H9 (cell line): ENCODE results near the gene DOK6. TPM values are rescaled to one million over a fixed set of nuclear protein-coding genes. Genes with fewer than 3 reads are reported as not detected.

Experiments used
- DNase-seq: peaks from one replicate; pipeline ENCODE4 v3.0.0-alpha.2; 2017
- H2AFZ ChIP-seq: one replicate; pipeline ENCODE4 v1.6.1; 2013; ENCODE audit warnings: mild to moderate bottlenecking, low read length, control low read depth, moderate library complexity
- H2AK5ac ChIP-seq: 2 replicates; pipeline ENCODE4 v1.6.1; 2013; ENCODE audit warnings: low read length, control low read depth, mixed read lengths; ENCODE audit not compliant: insufficient read length
- H2BK120ac ChIP-seq: one replicate; pipeline ENCODE4 v1.6.1; 2013; ENCODE audit warnings: low read depth, mild to moderate bottlenecking, low read length, control low read depth, inconsistent platforms; ENCODE audit not compliant: poor library complexity, severe bottlenecking
- H2BK12ac ChIP-seq: 2 replicates; pipeline ENCODE4 v1.6.1; 2013; ENCODE audit warnings: low read length, control low read depth, mixed read lengths, low read depth; ENCODE audit not compliant: insufficient read length
- H2BK15ac ChIP-seq: 2 replicates; pipeline ENCODE4 v1.6.1; 2013; ENCODE audit warnings: low read depth, low read length, control low read depth
- H2BK20ac ChIP-seq: one replicate; pipeline ENCODE4 v1.6.1; 2013; ENCODE audit warnings: low read depth, mild to moderate bottlenecking, low read length, control low read depth, inconsistent platforms; ENCODE audit not compliant: poor library complexity, severe bottlenecking
- H2BK5ac ChIP-seq: 2 replicates; pipeline ENCODE4 v1.6.1; 2013; ENCODE audit warnings: low read length, control low read depth, mixed read lengths; ENCODE audit not compliant: insufficient read length
- H3K14ac ChIP-seq: 2 replicates; pipeline ENCODE4 v1.6.1; 2013; ENCODE audit warnings: low read length, control low read depth; ENCODE audit not compliant: insufficient read depth
- H3K18ac ChIP-seq: 2 replicates; pipeline ENCODE4 v1.6.1; 2013; ENCODE audit warnings: low read depth, mild to moderate bottlenecking, mixed read lengths, low read length, control low read depth; ENCODE audit not compliant: insufficient read length
- H3K23ac ChIP-seq: 2 replicates; pipeline ENCODE4 v1.6.1; 2013; ENCODE audit warnings: low read length, control low read depth, mixed read lengths, low read depth; ENCODE audit not compliant: insufficient read length
- H3K23me2 ChIP-seq: 2 replicates; pipeline ENCODE4 v1.6.1; 2013; ENCODE audit warnings: low read depth, mild to moderate bottlenecking, mixed read lengths, low read length, control low read depth; ENCODE audit not compliant: insufficient read length, poor library complexity, severe bottlenecking
- H3K27ac ChIP-seq: 2 replicates; pipeline ENCODE4 v1.5.1; 2013; ENCODE audit warnings: low read length, control low read depth, mixed read lengths, low read depth; ENCODE audit not compliant: insufficient read length
- H3K27me3 ChIP-seq: 2 replicates; pipeline ENCODE4 v1.6.1; 2013; ENCODE audit warnings: low read length, control low read depth, inconsistent platforms; ENCODE audit not compliant: insufficient read depth
- H3K4ac ChIP-seq: 2 replicates; pipeline ENCODE4 v1.6.1; 2013; ENCODE audit warnings: low read depth, mild to moderate bottlenecking, control low read depth, inconsistent platforms, low read length, moderate library complexity
- H3K4me1 ChIP-seq: 2 replicates; pipeline ENCODE4 v1.6.1; 2013; ENCODE audit warnings: low read length, control low read depth, inconsistent platforms; ENCODE audit not compliant: insufficient read depth
- H3K4me2 ChIP-seq: 2 replicates; pipeline ENCODE4 v1.6.1; 2013; ENCODE audit warnings: low read length, control low read depth, mixed read lengths; ENCODE audit not compliant: insufficient read length, insufficient read depth
- H3K56ac ChIP-seq: 2 replicates; pipeline ENCODE4 v1.6.1; 2013; ENCODE audit warnings: low read depth, mild to moderate bottlenecking, mixed read lengths, low read length, control low read depth; ENCODE audit not compliant: insufficient read length
- H3K79me1 ChIP-seq: 2 replicates; pipeline ENCODE4 v1.6.1; 2013; ENCODE audit warnings: low read depth, mild to moderate bottlenecking, moderate library complexity, low read length, control low read depth, inconsistent platforms; ENCODE audit not compliant: insufficient read depth, poor library complexity, severe bottlenecking
- H3K79me2 ChIP-seq: 2 replicates; pipeline ENCODE4 v1.6.1; 2013; ENCODE audit warnings: low read length, control low read depth, inconsistent platforms; ENCODE audit not compliant: insufficient read depth
- H3K9ac ChIP-seq: 2 replicates; pipeline ENCODE4 v1.6.1; 2013; ENCODE audit warnings: low read length, control low read depth, mixed read lengths; ENCODE audit not compliant: insufficient read length; ENCODE audit errors: extremely low read depth
- H3K9me3 ChIP-seq: one replicate; pipeline ENCODE4 v1.6.1; 2013; ENCODE audit warnings: low read depth, low read length, inconsistent platforms; ENCODE audit not compliant: control insufficient read depth
- H3T11ph ChIP-seq: one replicate; pipeline ENCODE4 v1.6.1; 2013; ENCODE audit warnings: mild to moderate bottlenecking, low read length, control low read depth, inconsistent platforms
- H4K20me1 ChIP-seq: one replicate; pipeline ENCODE4 v1.6.1; 2013; ENCODE audit not compliant: control insufficient read depth, insufficient read length, insufficient read depth
- H4K5ac ChIP-seq: 2 replicates; pipeline ENCODE4 v1.6.1; 2013; ENCODE audit warnings: low read depth, mild to moderate bottlenecking, mixed read lengths, low read length, control low read depth; ENCODE audit not compliant: insufficient read length
- H4K8ac ChIP-seq: replicated peaks from 2 replicates; pipeline ENCODE4 v1.6.1; 2013; ENCODE audit warnings: low read length, control low read depth, mixed read lengths, low read depth; ENCODE audit not compliant: insufficient read length
- H4K91ac ChIP-seq: 2 replicates; pipeline ENCODE4 v1.6.1; 2013; ENCODE audit warnings: low read depth, mild to moderate bottlenecking, moderate library complexity, mixed read lengths, low read length, control low read depth; ENCODE audit not compliant: insufficient read length
- H3K27ac Mint-ChIP-seq, 3 experiments: 2 replicates in 2 of 3; 3 replicates in 1 of 3; pipeline ENCODE4 v1.8.0; 2020 to 2021; ENCODE audit warnings: mixed read lengths in 3 of 3, mild to moderate bottlenecking in 1 of 3, moderate library complexity in 1 of 3
- H3K27me3 Mint-ChIP-seq: 2 replicates; pipeline ENCODE4 v1.8.0; 2021; ENCODE audit warnings: low read depth, mild to moderate bottlenecking, moderate library complexity, mixed read lengths
- H3K36me3 Mint-ChIP-seq, 3 experiments: 2 replicates in 2 of 3; 3 replicates in 1 of 3; pipeline ENCODE4 v1.8.0; 2020 to 2021; ENCODE audit warnings: low read depth in 3 of 3, mixed read lengths in 3 of 3; ENCODE audit not compliant: insufficient read depth in 1 of 3
- H3K4me1 Mint-ChIP-seq, 2 experiments: 2 replicates each; pipeline ENCODE4 v1.8.0; 2020; ENCODE audit warnings: mixed read lengths in 2 of 2
- H3K4me3 Mint-ChIP-seq, 2 experiments: 2 replicates in 1 of 2; 3 replicates in 1 of 2; pipeline ENCODE4 v1.8.0; 2020 to 2021; ENCODE audit warnings: mild to moderate bottlenecking in 2 of 2, mixed read lengths in 2 of 2, moderate library complexity in 1 of 2
- H3K9me3 Mint-ChIP-seq, 2 experiments: 2 replicates in 1 of 2; 3 replicates in 1 of 2; pipeline ENCODE4 v1.8.0; 2020; ENCODE audit warnings: mild to moderate bottlenecking in 2 of 2, mixed read lengths in 2 of 2, moderate library complexity in 1 of 2
- CTCF ChIP-seq: fragments of 200-600 bp; sonication (generic); conservative IDR thresholded peaks from 3 replicates; pipeline ENCODE4 v1.8.0; 2021; ENCODE audit warnings: antibody characterized with exemption, mild to moderate bottlenecking
- WGBS: extraction: QIAGEN DNeasy Blood & Tissue Kit; methylation state at CpG from one replicate; pipeline ENCODE4 v1.1.7; 2013; ENCODE audit warnings: missing lambda C conversion rate, low lambda C conversion rate, mixed read lengths; ENCODE audit not compliant: insufficient read length; ENCODE audit errors: extremely low coverage; 5-methylcytosine and 5-hydroxymethylcytosine counted together
- total RNA-seq: library from RNA; stranded (reverse); gene quantifications from 2 replicates; pipeline ENCODE4 v1.2.1, GENCODE V29; 2021

Gene DOK6
- total RNA-seq, 1 experiment from 2014 or later, result 0.20 TPM

DNA sequence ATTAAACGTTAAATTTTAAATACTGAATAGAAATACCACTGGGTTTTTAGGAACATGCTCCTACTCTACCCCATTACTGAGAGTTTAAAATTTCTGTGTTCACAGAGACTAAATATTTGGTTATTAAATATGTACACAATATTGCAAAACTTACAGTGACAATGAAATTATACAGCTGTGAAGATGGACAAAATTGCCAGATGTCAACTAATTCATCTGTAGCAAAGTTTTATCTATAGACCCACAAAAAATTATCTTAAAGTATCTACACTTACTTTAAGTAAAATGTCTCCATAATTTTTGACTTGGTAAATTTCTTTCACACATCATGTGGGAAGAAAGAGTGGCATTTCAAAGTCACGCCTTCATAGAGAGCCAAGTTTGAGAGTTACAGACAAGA, 333.8 kb downstream of the DOK6 start:
- no peak overlapping the region for H4K8ac ChIP-seq
- Mint-ChIP-seq H3K27me3 (no peaks in the 10 kb centered on the region), H3K9me3 (peaks cover 14 to 22% of the 10 kb centered on the region in 2 experiments), H3K4me1 (peaks cover 7 to 9% of the 10 kb centered on the region in 2 experiments), H3K4me3 (no peak overlapping the region), H3K36me3 (peaks cover 4 to 21% (median 8%) of the 10 kb centered on the region in 3 experiments), H3K27ac (no peak overlapping the region)
- no peaks in the 10 kb centered on the region for H3K23me2 ChIP-seq
- H4K20me1 ChIP-seq, result no peaks in the 10 kb centered on the region
- no peaks in the 10 kb centered on the region for H3K4me1 ChIP-seq
- no CpG with 5 or more reads among the region's 2 CpGs for WGBS
- no peak overlapping the region for H4K91ac ChIP-seq
- H2BK5ac ChIP-seq, result no peak overlapping the region
- no peak overlapping the region for H3K4ac ChIP-seq
- H2BK20ac ChIP-seq, result no peak overlapping the region
- H2BK12ac ChIP-seq, result no peak overlapping the region
- H2BK15ac ChIP-seq, result no peak overlapping the region
- peaks cover 14% of the 10 kb centered on the region for H3K9me3 ChIP-seq
- no peaks in the 10 kb centered on the region for H3K79me2 ChIP-seq
- H3K56ac ChIP-seq, result no peak overlapping the region
- H3K9ac ChIP-seq, result no peak overlapping the region
- no peak overlapping the region for H3K18ac ChIP-seq
- H3K23ac ChIP-seq, result no peak overlapping the region
- H2AK5ac ChIP-seq, result no peak overlapping the region
- H2AFZ ChIP-seq, result no peak overlapping the region
- TF ChIP-seq CTCF, result no peak
- no peak for DNase-seq
- no peak overlapping the region for H2BK120ac ChIP-seq
- H4K5ac ChIP-seq, result no peak overlapping the region
- H3K4me2 ChIP-seq, result no peak overlapping the region
- no peak overlapping the region for H3T11ph ChIP-seq
- H3K27ac ChIP-seq, result no peak overlapping the region
- no peaks in the 10 kb centered on the region for H3K27me3 ChIP-seq
- H3K79me1 ChIP-seq, result no peaks in the 10 kb centered on the region
- H3K14ac ChIP-seq, result no peak overlapping the region
